ENCODE measurements around the gene CLMN.

- TF ChIP-seq, protein P1, sequence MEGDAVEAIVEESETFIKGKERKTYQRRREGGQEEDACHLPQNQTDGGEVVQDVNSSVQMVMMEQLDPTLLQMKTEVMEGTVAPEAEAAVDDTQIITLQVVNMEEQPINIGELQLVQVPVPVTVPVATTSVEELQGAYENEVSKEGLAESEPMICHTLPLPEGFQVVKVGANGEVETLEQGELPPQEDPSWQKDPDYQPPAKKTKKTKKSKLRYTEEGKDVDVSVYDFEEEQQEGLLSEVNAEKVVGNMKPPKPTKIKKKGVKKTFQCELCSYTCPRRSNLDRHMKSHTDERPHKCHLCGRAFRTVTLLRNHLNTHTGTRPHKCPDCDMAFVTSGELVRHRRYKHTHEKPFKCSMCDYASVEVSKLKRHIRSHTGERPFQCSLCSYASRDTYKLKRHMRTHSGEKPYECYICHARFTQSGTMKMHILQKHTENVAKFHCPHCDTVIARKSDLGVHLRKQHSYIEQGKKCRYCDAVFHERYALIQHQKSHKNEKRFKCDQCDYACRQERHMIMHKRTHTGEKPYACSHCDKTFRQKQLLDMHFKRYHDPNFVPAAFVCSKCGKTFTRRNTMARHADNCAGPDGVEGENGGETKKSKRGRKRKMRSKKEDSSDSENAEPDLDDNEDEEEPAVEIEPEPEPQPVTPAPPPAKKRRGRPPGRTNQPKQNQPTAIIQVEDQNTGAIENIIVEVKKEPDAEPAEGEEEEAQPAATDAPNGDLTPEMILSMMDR (IDR thresholded peaks at IDR 0.05): no peak
- TF ChIP-seq POLR2A (IDR thresholded peaks at IDR 0.05): no peak
These were observed 183.1 kb downstream of the CLMN start for GRCh38 chr14:95136631-95137030.
